B cell (primary cell): Measurements from ENCODE around the gene FOXK1. TPM values are rescaled to one million over a fixed set of nuclear protein-coding genes. Genes with fewer than 3 reads are reported as not detected.
A peak's percentile ranks its signal among the peaks of the same experiment; 100 is the strongest.

Experiments
- ATAC-seq: fragments of 200-7000 bp; cut with Tn5 transposase; one replicate; pipeline ENCODE4 v1.10.0; 2021; ENCODE audit warnings: low read depth, mild to moderate bottlenecking, moderate number of reproducible peaks, moderate library complexity
- CTCF ChIA-PET: fragments of 350-600 bp; sonication (Branson Sonifier 250); formaldehyde crosslinking; loops from one replicate; lab custom pipeline; 2021; ENCODE audit warnings: antibody characterized with exemption, inconsistent platforms; lab: Charles Lee
- POLR2A ChIA-PET: fragments of 350-600 bp; sonication (Branson Sonifier 250); formaldehyde crosslinking; loops from one replicate; lab custom pipeline; 2021; ENCODE audit warnings: antibody characterized with exemption; lab: Charles Lee
- DNase-seq: peaks from one replicate; pipeline ENCODE4 v3.0.0; 2013
- H2AFZ ChIP-seq: 2 replicates; pipeline ENCODE4 v1.6.1; 2012; ENCODE audit warnings: mild to moderate bottlenecking, low read depth, low read length; ENCODE audit not compliant: insufficient read depth, poor library complexity, severe bottlenecking
- H3K27ac ChIP-seq, 2 donors: 1 replicate in 1 of 2; 2 replicates in 1 of 2; pipeline ENCODE4 v1.5.1; 2012 to 2013; ENCODE audit warnings: low read length in 2 of 2, mild to moderate bottlenecking in 2 of 2, moderate library complexity in 1 of 2
- H3K27me3 ChIP-seq, 4 experiments: fragments of 200-600 bp in 1 of 4; sonication (generic) in 1 of 4; replicated peaks in 1 of 4; 1 replicate in 2 of 4; 2 replicates in 2 of 4; pipeline versions ENCODE4 v1.6.1 to v1.7.0; 2013 to 2016; ENCODE audit warnings: low read length in 3 of 4, mild to moderate bottlenecking in 2 of 4, mixed read lengths in 1 of 4, moderate library complexity in 1 of 4; ENCODE audit not compliant: insufficient read depth in 4 of 4, control insufficient read depth in 3 of 4; ENCODE audit errors: control extremely low read depth in 1 of 4
- H3K36me3 ChIP-seq, 2 experiments: replicated peaks in 1 of 2; 1 replicate in 1 of 2; 2 replicates in 1 of 2; pipeline versions ENCODE4 v1.6.1 to v1.7.1; 2013; ENCODE audit warnings: low read length in 1 of 2; ENCODE audit not compliant: insufficient read depth in 2 of 2, control insufficient read depth in 1 of 2; ENCODE audit errors: control extremely low read depth in 1 of 2, extremely low read depth in 1 of 2
- H3K4me1 ChIP-seq, 2 donors: fragments of 200-600 bp in 1 of 2; sonication (generic) in 1 of 2; 1 replicate in 1 of 2; 2 replicates in 1 of 2; pipeline versions ENCODE4 v1.5.1 to v1.6.1; 2013 to 2017; ENCODE audit warnings: low read length in 2 of 2; ENCODE audit not compliant: control insufficient read depth in 2 of 2, insufficient read depth in 2 of 2
- H3K4me2 ChIP-seq: replicated peaks from 2 replicates; pipeline ENCODE3; 2012; ENCODE audit warnings: mild to moderate bottlenecking, low read depth, low read length; ENCODE audit not compliant: poor library complexity, severe bottlenecking
- H3K4me3 ChIP-seq, 5 experiments: fragments of 200-600 bp in 1 of 5; sonication (generic) in 1 of 5; 1 replicate in 3 of 5; 2 replicates in 2 of 5; pipeline versions ENCODE4 v1.5.1 to v1.7.0; 2011 to 2016; ENCODE audit warnings: low read length in 4 of 5, mild to moderate bottlenecking in 4 of 5, low read depth in 2 of 5, control low read depth in 1 of 5, moderate library complexity in 1 of 5; ENCODE audit not compliant: insufficient read depth in 1 of 5; ENCODE audit errors: control extremely low read depth in 1 of 5, extremely low read depth in 1 of 5
- H3K79me2 ChIP-seq: fragments of 200-600 bp; sonication (generic); one replicate; pipeline ENCODE4 v1.6.0; 2016; ENCODE audit warnings: low read length; ENCODE audit not compliant: control insufficient read depth, insufficient read depth
- H3K9ac ChIP-seq: fragments of 200-600 bp; sonication (generic); 2 replicates; pipeline ENCODE4 v1.6.1; 2017; ENCODE audit warnings: mild to moderate bottlenecking, low read length, moderate library complexity
- H3K9me3 ChIP-seq, 3 donors: one replicate each; pipeline versions ENCODE4 v1.6.1 to v1.7.1; 2013; ENCODE audit warnings: low read length in 2 of 3; ENCODE audit not compliant: control insufficient read depth in 2 of 3, insufficient read depth in 1 of 3; ENCODE audit errors: control extremely low read depth in 1 of 3
- H4K20me1 ChIP-seq: 2 replicates; pipeline ENCODE4 v1.6.0; 2012; ENCODE audit warnings: mild to moderate bottlenecking, low read length; ENCODE audit not compliant: insufficient read depth, control insufficient read depth, poor library complexity, severe bottlenecking
- H3K27ac Mint-ChIP-seq: one replicate; pipeline ENCODE4 v1.8.0; 2021; ENCODE audit warnings: mixed read lengths
- H3K27me3 Mint-ChIP-seq: one replicate; pipeline ENCODE4 v1.8.0; 2021; ENCODE audit warnings: mixed read lengths
- H3K4me1 Mint-ChIP-seq: one replicate; pipeline ENCODE4 v1.8.0; 2021; ENCODE audit warnings: mixed read lengths
- H3K4me3 Mint-ChIP-seq: one replicate; pipeline ENCODE4 v1.8.0; 2021; ENCODE audit warnings: mixed read lengths
- H3K9me3 Mint-ChIP-seq: one replicate; pipeline ENCODE4 v1.8.0; 2022; ENCODE audit warnings: mixed read lengths; ENCODE audit not compliant: insufficient read depth
- CTCF ChIP-seq: fragments of 200-600 bp; IDR thresholded peaks from one replicate; pipeline ENCODE4 v1.8.0; 2022; ENCODE audit warnings: antibody characterized with exemption, mild to moderate bottlenecking
- EZH2 ChIP-seq: IDR thresholded peaks from 2 replicates; pipeline ENCODE4 v1.6.1; 2012; ENCODE audit warnings: borderline replicate concordance, low read depth, mild to moderate bottlenecking, moderate library complexity, low read length; ENCODE audit not compliant: insufficient read depth, poor library complexity, severe bottlenecking
- WGBS: methylation state at CpG from one replicate; pipeline ENCODE4 v1.1.5; 2013; ENCODE audit warnings: missing lambda C conversion rate; ENCODE audit not compliant: insufficient coverage; 5-methylcytosine and 5-hydroxymethylcytosine counted together
- intact Hi-C: fragments of 100-400 bp; cut with micrococcal nuclease; formaldehyde crosslinking; loops from one replicate; pipeline ENCODE4 v1.10.0; 2022
- polyA plus RNA-seq: library from polyadenylated mRNA; depleted of rRNA; stranded (reverse); fragments of >200 nt; gene quantifications from 2 replicates; pipeline ENCODE4 v1.2.3, GENCODE V29; 2012
- total RNA-seq, 2 donors: library from RNA; stranded (reverse); fragments of 120-200 nt in 1 of 2; gene quantifications; 1 replicate in 1 of 2; 2 replicates in 1 of 2; pipeline versions ENCODE4 v1.2.3 to v1.2.4, GENCODE V29; 2013 to 2022

FOXK1 gene
- total and polyA plus RNA-seq, 2 donors (not counting 1 experiment from before 2014, with no cell fraction given), result 17.9 to 56.2 TPM

GRCh38 chr7:4706384-4707216 is 24.5 kb downstream of the FOXK1 start:
- H3K9me3 ChIP-seq, result no peaks in the 10 kb centered on the region
- no peak overlapping the region for H3K4me2 ChIP-seq
- H3K4me1 ChIP-seq, result peaks cover 0 to 3% of the 10 kb centered on the region in 2 donors
- no peaks in the 10 kb centered on the region for H3K27me3 ChIP-seq
- 79% methylated on average over 20 of the region's 21 CpGs for WGBS
- ChIA-PET POLR2A (no interaction called here), CTCF (no interaction called here)
- intact Hi-C loops, result no loop called here
- no peaks in the 10 kb centered on the region for H3K27me3 Mint-ChIP-seq
- H3K4me3 ChIP-seq, result no peak overlapping the region
- ATAC-seq, result no peak
- H3K9ac ChIP-seq, result no peak overlapping the region
- H3K27ac ChIP-seq, result no peak overlapping the region
- H3K4me1 Mint-ChIP-seq, result peaks cover 43% of the 10 kb centered on the region
- H3K27ac Mint-ChIP-seq, result peak overlapping the region; percentile 6
- no peak overlapping the region for H2AFZ ChIP-seq
- H3K36me3 ChIP-seq, result peaks cover 1 to 5% of the 10 kb centered on the region in 2 experiments
- DNase-seq, result no peak
- H3K79me2 ChIP-seq, result peaks cover 98% of the 10 kb centered on the region
- no peak overlapping the region for H3K4me3 Mint-ChIP-seq
- TF ChIP-seq CTCF (no peak), EZH2 (no peak)
- no peaks in the 10 kb centered on the region for H3K9me3 Mint-ChIP-seq
- peaks cover 92% of the 10 kb centered on the region for H4K20me1 ChIP-seq

- Mint-ChIP-seq H3K9me3 (no peaks in the 10 kb centered on the region), H3K4me1 (peaks cover 47% of the 10 kb centered on the region), H3K4me3 (no peak overlapping the region), H3K27me3 (no peaks in the 10 kb centered on the region), H3K27ac (no peak overlapping the region)
- DNase-seq, result no peak
- peaks cover 98% of the 10 kb centered on the region for H3K79me2 ChIP-seq
- intact Hi-C loops, result no loop called here
- H3K36me3 ChIP-seq, result peaks cover 1 to 5% of the 10 kb centered on the region in 2 experiments
- H3K9me3 ChIP-seq, result no peaks in the 10 kb centered on the region
- H2AFZ ChIP-seq, result no peak overlapping the region
- over 99% methylated on average over 16 of the region's 22 CpGs for WGBS
- TF ChIP-seq CTCF (no peak), EZH2 (no peak)
- ChIA-PET POLR2A (no interaction called here), CTCF (no interaction called here)
- H3K4me1 ChIP-seq, result peaks cover 0 to 9% of the 10 kb centered on the region in 2 donors
- no peak overlapping the region for H3K27ac ChIP-seq
- no peaks in the 10 kb centered on the region for H3K27me3 ChIP-seq
- no peak overlapping the region for H3K9ac ChIP-seq
- ATAC-seq, result no peak
- H4K20me1 ChIP-seq, result peaks cover 98% of the 10 kb centered on the region
- no peak overlapping the region for H3K4me3 ChIP-seq
- H3K4me2 ChIP-seq, result no peak overlapping the region
Observed at GRCh38 chr7:4707217-4707741, 25.2 kb downstream of the FOXK1 start.
